ENCODE results near the gene UGT1A4. TPM values are rescaled to one million over a fixed set of nuclear protein-coding genes. Genes with fewer than 3 reads are reported as not detected.
A peak's percentile ranks its signal among the peaks of the same experiment; 100 is the strongest.

The UGT1A4 gene
- total RNA-seq, 1 donor from 2014 or later = not detected

- Histone ChIP-seq H3K36me3 (no peaks in the 10 kb centered on the region), H3K9me3 (no peaks in the 10 kb centered on the region), H3K27ac (no peak overlapping the region), H3K4me1 (no peaks in the 10 kb centered on the region), H3K4me3 (no peak overlapping the region), H3K27me3 (no peaks in the 10 kb centered on the region)
- ATAC-seq (no peak), DNase-seq (peak; percentile 35)
- intact Hi-C loops (cut with DNase I) = no loop called here
- no peak for TF ChIP-seq CTCF (IDR thresholded peaks at IDR 0.05)
Measured at GRCh38 chr2:233817361-233817911, 98.9 kb downstream of the UGT1A4 start.

- no peak for TF ChIP-seq CTCF (IDR thresholded peaks at IDR 0.05)
- DNase-seq (no peak), ATAC-seq (no peak)
- no peaks in the 10 kb centered on the region for H3K4me1 ChIP-seq
- H3K27me3 ChIP-seq = no peaks in the 10 kb centered on the region
- no peaks in the 10 kb centered on the region for H3K9me3 ChIP-seq
- no peak overlapping the region for H3K4me3 ChIP-seq
- no peak overlapping the region for H3K27ac ChIP-seq
- intact Hi-C loops (cut with DNase I) = no loop called here
- H3K36me3 ChIP-seq = no peaks in the 10 kb centered on the region
Measured at GRCh38 chr2:233817995-233818638, 99.6 kb downstream of the UGT1A4 start.

GRCh38 chr2:233818639-233819621 is 100.4 kb downstream of the UGT1A4 start:
- no peak for ATAC-seq
- TF ChIP-seq CTCF (IDR thresholded peaks at IDR 0.05) = no peak
- intact Hi-C loops (cut with DNase I) = no loop called here
- no peak overlapping the region for H3K27ac ChIP-seq
- no peak overlapping the region for H3K4me3 ChIP-seq
- no peaks in the 10 kb centered on the region for H3K4me1 ChIP-seq
- DNase-seq = peak; percentile 44
- no peaks in the 10 kb centered on the region for H3K36me3 ChIP-seq
- no peaks in the 10 kb centered on the region for H3K27me3 ChIP-seq
- no peaks in the 10 kb centered on the region for H3K9me3 ChIP-seq

- no peaks in the 10 kb centered on the region for H3K36me3 ChIP-seq
- intact Hi-C loops (cut with DNase I) = no loop called here
- H3K4me1 ChIP-seq = no peaks in the 10 kb centered on the region
- H3K9me3 ChIP-seq = no peaks in the 10 kb centered on the region
- ATAC-seq (no peak), DNase-seq (peak; percentile 41)
- TF ChIP-seq CTCF (IDR thresholded peaks at IDR 0.05) = no peak
- no peak overlapping the region for H3K27ac ChIP-seq
- no peak overlapping the region for H3K4me3 ChIP-seq
- no peaks in the 10 kb centered on the region for H3K27me3 ChIP-seq
Measured at GRCh38 chr2:233819884-233820773, 101.6 kb downstream of the UGT1A4 start.

- no peak for ATAC-seq
- H3K27ac ChIP-seq = no peak overlapping the region
- H3K36me3 ChIP-seq = no peaks in the 10 kb centered on the region
- TF ChIP-seq CTCF (IDR thresholded peaks at IDR 0.05) = no peak
- DNase-seq = peak; percentile 52
- H3K27me3 ChIP-seq = no peaks in the 10 kb centered on the region
- no peaks in the 10 kb centered on the region for H3K4me1 ChIP-seq
- intact Hi-C loops (cut with DNase I) = no loop called here
- no peak overlapping the region for H3K4me3 ChIP-seq
- H3K9me3 ChIP-seq = no peaks in the 10 kb centered on the region
Measured at GRCh38 chr2:233820774-233821105, 102.2 kb downstream of the UGT1A4 start.

All from upper lobe of right lung (tissue), 1 donor.